MM.1S (cell line): ENCODE results near the gene GABBR1.

Source experiments
- EZH2phosphoT487 ChIP-seq: fragments of 300-600 bp; sonication (generic); IDR thresholded peaks from 2 replicates; pipeline ENCODE4 v1.6.1; 2018; ENCODE audit warnings: antibody characterized with exemption, low read length
- TF ChIP-seq, protein P1 (sequence below): fragments of 300-600 bp; sonication (generic); IDR thresholded peaks from 2 replicates; pipeline ENCODE4 v1.5.1; 2016; ENCODE audit warnings: antibody characterized with exemption, low read length, mixed read lengths

DNA sequence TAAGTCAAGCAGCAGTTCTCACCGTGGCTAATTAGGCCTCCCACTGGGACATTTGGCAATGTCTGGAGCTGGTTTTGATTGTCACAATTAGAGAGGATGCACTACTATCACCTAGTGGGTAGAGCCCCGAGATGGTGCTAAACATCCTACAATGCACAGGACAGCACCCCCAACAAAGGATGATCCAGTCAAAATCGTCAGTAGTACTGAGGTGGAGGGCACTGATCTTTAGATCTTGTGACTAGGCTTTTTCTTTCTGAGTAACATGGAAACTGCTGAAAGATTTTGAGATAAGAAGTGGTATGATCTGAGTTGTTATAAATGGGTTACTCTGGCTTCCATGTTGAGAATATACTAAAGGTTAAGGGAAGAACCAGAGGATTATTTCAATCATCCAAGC, 85.4 kb downstream of the GABBR1 start:
- TF ChIP-seq, protein P1, sequence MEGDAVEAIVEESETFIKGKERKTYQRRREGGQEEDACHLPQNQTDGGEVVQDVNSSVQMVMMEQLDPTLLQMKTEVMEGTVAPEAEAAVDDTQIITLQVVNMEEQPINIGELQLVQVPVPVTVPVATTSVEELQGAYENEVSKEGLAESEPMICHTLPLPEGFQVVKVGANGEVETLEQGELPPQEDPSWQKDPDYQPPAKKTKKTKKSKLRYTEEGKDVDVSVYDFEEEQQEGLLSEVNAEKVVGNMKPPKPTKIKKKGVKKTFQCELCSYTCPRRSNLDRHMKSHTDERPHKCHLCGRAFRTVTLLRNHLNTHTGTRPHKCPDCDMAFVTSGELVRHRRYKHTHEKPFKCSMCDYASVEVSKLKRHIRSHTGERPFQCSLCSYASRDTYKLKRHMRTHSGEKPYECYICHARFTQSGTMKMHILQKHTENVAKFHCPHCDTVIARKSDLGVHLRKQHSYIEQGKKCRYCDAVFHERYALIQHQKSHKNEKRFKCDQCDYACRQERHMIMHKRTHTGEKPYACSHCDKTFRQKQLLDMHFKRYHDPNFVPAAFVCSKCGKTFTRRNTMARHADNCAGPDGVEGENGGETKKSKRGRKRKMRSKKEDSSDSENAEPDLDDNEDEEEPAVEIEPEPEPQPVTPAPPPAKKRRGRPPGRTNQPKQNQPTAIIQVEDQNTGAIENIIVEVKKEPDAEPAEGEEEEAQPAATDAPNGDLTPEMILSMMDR, result no peak
- no peak for TF ChIP-seq EZH2phosphoT487
